Stimulated activated CD8-positive, alpha-beta memory T cell treated with anti-CD3 and anti-CD28 coated beads, Interleukin-15, amount 100 ng/mL, for 24 hours (primary cell): ENCODE measurements around the gene RNF213.

Experiments
- DNase-seq: peaks from one replicate; pipeline ENCODE4 v3.0.0-alpha.2; 2020; ENCODE audit warnings: low read depth

RNF213 gene

DNA sequence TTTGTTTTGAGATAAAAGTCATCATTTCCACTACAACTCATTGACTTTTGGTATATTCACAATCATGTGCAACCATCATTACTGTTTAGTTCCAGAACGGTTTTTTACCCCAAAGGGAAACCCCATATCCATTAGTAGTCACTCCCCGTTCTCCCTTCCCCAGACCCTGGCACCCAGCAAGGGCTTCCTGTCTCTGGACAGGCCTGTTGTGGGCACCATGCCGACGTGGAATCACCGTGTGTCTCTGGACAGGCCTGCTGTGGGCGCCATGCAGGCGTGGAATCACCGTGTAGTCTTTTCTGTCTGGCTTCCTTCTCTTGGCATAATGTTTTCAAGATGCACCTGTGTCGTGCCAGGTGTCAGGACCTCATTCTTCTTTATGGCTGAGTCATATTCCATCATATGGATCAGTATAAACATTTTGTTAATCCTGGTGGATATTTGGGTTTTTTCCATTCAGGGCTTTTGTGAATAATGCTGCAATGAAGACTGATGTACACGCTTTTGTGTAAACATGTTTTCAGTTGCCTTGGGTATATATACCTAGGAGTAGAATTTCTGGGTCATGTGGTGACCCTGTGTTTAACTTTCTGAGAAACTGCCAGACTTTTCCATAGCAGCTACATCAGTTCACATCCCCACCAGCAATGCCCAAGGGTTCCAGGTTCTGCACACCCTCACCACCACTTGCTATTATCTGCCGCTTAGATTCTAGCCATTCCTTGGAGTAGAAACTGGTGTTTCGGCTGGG is 173.4 kb downstream of the RNF213 start:
- DNase-seq = no peak

DNA sequence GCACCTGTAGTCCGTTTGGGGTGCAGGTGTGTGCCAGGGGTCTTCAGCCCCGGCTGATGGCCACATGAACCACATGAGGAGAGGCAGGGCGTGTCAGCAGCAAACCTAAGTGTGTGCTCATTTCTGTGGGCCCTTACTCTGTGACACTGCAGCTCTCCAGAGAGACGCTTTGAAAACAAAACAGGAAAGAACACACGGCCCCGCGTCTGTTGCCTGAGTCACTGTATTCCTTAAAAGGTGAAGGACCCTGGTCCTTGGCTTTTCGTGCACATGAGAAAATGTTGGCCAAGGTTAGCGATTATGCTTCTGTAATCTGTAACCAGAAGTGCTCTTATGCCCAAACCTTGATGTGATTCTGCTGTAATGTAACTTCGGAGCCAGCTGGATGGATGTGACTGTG is 176.9 kb downstream of the RNF213 start:
- no peak for DNase-seq

DNA sequence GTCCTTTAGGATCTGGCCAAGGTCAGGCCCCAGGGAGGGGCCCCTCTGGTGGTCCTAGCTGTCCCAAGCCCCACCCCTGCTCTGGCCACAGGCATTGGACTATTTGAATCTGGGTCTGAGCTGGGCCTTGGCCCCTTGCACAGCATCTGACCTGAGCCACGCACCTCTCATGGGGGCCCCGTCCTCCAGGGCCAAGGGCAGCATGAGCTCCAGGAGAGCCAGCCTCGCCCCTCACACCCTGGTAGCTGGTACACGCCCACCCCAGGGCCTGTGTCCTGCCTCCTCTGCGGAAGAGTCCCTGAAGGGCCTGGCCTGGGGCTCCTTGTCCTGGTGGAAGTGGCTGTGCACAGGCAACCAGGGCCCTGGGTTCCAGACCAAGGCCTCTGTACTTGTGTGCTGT is 178.2 kb downstream of the RNF213 start:
- no peak for DNase-seq

DNA sequence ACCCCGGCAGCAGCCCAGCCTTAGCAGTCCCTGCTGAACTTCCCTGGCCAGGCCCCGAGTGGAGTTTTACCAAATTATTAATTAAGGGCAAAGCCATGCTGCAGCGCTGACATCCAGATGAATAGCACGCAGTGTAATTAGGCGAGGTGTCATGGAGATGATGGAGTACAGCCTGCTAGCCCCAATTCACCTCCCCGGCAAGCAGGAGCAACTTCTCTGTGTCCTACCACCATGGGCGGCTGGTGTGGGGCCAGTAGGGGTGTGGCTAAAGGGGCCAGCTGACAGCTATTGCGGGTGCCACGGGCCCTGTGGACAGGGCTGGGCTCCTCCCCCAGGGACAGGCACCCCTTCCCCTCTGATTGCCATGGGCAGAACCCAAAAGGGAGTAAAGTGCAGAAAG is 178.8 kb downstream of the RNF213 start:
- no peak for DNase-seq

DNA sequence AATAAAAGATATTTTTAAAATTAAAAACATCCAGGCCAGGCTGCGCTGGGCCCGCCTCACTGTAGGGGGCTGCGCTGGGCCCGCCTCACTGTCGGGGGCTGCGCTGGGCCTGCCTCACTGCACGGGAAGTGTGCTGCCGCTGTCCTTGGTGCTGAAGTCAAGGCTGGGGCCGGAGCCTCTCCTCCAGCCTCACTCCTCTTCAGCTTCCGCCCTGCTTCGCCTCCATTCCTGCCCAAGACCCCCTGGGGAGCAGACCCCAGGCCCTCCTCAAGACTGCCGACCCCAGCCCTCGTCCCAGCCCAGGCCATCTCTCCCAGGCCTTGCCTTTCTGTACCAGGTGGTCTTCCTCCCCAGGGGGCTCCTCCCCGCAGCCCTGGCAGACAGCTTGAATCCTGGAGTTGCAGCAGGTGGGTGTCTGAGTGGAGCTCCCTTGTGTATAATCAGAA is 180.5 kb downstream of the RNF213 start:
- DNase-seq = no peak

DNA sequence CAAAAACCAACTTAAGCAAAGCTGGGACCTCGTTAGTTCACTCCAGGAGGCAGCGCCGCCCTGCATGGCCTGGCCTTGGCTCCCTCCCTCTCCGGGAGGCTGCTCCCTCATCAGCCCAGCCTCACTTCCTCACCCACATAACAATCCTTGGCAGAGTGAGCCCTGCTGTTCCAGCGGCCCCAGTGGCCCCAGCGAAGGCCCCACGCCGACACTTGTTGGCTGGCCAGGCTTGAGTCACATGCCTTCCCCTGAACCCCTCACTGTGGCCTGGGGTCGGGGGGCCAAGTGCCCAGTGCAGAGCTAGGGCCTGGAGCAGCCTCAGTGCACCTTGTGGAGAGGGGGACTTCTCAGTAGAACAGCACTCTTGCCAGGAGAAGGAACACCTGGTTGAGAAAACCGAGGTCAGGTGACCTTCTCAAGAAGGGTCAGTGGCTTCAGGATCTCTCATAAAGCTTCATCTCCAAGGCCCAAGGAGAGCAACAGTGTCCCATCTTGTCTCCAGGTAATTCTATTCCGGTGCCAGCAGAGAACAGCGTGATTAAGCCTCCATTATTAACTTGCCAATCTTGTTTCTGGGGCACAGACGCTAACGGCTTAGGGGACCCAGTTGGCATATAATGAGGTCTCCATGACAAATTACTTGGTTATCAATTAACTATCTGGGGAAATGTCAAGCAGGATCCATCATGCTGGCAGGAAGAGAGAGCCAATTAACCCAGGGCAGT is 181.1 kb downstream of the RNF213 start:
- no peak for DNase-seq

DNA sequence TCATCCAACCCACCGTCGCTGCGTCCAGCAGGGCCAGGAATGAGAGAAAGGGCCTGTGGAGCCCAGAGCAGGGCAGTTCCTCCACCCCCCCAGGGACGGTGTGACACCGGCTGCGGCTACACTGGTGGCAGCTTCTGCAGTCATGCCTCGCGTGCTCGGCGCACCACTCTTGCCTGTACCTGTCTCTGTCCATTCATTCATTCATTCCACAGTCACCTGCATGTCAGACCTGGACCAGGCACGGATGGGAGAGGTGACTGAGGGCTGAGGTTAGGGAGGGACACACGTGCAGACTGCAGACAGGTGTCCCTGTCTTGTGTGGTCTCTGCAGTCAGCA is 181.6 kb downstream of the RNF213 start:
- DNase-seq = no peak

DNA sequence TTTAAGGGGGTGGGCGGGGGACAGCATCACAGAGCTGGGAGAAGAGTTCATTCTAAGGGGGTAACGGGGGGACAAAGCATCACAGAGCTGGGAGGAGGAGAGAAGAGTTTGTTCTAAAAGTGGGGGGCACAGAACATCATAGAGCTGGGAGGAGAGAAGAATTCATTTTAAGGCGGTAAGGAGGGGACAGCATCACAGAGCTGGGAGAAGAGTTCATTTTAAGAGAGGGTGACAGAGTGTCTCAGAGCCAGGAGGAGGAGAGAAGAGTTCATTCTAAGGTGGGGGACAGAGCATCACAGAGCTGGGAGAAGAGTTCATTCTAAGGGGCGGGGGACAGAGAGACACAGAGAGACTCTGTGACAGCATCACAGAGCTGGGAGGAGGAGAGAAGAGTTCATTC is 182.1 kb downstream of the RNF213 start:
- DNase-seq = no peak

DNA sequence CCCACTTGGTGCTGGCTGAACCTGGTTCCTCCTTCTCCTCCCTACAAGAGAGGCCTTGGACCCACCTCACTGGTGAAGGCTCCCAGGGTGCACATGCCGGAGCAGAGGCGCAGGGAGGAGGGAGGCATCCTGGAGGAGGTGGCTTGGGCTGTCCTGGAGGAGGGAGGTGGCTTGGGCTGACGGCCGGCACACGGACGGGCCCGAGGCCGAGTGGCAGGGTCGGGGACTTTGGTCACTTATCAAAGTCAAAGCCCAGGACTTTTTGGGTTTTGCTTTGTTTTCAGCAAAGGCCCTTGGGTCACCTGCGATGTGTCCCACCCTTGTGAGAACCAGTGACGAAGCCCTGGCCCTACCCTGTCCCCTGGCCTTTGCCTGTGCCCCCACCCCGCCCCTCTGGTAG is 182.8 kb downstream of the RNF213 start:
- DNase-seq = no peak

DNA sequence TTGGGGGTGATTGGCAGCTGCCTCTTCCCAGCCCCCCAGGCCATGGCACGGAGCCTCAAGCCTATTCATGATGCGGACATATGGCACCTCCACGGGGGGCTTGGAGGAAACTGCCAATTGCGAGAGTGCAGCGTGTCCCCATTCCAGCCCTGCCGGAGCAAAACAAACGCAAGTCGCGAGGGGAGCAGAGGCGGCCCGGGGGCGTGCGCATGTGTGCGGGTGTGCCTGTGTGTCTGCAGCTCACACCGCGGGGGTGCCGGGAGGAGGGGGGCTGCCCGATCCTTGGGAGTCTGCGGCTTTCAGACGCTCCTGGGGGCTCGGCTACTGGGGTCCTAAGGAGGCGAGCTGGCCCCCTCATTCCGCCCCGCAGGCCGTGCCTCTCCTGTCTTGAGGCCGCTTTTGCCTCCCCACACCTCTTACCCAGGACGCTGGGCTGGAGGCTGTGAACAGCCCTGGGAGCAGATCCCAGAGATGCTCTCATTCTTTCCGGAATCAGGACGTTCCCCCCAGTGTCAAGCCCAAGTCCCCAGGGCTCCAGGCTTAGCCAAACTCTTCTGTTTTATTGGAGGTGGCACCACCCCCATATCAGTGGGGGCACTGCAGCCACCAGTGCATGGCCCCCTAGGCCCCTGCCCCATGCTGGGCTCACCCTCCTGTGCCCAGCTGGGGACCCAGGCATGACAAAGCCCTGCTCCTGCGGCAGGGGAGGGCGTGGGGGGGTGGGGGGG is 183.4 kb downstream of the RNF213 start:
- no peak for DNase-seq

DNA sequence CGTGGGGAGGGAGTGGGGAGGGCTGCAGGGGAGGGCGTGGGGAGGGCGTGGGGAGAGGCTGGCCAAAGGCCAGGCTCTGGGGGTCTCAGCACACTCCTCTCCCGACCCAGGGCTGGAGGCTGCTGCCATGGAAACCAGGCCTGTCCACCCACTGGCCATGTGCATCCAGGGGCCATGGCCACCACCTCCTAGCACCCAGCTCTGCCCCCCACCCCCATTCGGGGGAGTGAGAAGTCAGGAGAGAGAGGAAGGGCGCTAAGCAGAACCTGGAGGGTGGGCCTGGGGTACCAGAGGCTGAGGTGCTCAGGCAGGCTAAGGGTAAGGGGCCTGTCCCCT is 184.0 kb downstream of the RNF213 start:
- DNase-seq = no peak

DNA sequence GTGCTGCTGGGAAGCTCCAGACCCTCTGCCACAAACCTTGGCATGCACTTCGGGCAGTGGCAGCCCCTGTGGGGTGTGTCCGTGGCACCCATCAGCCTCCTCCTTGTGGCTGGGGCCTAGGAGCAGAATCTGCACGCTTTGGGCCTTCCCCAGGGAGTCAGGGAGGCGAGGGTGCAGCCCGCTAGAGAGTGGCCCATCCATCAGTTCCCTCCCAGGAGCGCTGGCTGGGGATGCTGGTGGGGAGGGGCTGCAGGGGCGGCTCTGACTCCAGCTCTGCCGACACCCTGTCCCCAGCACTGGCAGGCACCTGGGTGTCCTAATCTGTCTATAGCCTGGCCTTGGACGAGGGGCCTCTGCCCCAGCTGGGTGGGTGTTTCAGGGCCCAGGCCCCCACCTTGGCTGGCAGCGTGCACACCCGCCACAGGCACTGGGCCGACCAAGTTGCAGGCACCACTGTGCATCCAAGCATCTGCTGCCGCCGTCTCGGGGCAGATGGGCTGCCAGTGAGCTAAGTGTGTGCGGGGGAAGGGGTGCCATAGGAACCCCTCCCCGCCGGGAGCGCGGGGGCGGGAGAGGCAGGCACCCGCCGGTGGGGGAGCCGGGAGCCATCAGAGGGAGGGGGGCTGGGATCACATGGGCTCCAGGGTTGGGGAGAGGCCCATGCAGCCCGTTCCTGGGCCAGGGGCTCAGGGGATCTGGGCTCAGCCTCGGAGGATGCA is 184.5 kb downstream of the RNF213 start:
- no peak for DNase-seq

DNA sequence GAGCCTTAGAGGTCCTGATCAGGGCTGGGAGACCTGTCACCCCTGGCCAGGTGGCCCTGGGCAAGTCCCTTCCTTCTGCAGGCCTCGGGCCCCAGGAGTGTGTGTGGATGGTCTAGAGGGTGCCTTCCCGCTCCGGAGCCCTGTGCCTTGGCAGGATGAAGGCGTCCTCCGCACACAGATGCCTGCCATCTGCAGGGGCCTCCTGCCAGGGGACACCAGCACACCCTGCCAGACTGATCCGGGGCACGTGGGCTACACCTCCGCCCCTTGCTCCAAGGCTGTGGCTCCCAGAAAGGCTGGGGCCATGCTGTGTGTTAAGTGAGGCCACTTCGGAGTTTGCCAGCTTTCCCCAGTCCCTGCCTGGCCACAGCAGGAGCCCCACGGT is 185.1 kb downstream of the RNF213 start:
- DNase-seq = no peak

DNA sequence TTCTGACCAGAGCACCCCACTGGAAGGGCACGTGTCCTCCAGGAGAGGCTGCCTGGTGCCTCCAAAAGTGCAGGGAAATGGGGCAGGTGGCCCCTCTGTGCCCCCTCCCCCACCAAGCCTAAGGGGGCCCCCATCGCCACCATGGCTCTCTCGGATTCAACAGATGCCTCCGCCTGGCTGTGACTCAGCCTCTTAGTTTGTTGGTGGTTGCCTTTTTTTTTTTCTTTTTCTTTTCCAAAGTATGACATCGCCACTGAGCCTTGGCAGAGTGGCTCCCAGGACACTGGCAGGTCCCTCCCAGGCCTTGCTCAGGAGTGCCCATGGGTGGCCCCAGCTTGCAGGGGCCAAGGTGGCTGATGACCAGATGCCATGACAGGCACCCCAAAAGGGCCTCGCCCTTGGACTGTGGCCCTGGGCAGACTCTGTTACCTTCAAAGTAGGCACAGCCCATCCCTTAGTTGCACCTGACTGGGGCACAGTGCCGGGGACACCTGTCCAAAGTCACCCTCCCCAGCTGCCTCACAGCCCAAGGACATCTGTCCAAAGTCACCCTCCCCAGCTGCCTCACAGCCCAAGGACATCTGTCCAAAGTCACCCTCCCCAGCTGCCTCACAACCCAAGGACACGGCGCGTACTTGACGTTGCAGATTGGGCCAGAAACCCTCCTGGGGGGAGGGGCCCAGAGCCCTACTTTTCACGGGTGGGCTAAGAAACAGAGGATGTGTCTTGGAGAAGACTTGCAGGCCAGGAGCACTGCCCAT is 186.2 kb downstream of the RNF213 start:
- DNase-seq = no peak

DNA sequence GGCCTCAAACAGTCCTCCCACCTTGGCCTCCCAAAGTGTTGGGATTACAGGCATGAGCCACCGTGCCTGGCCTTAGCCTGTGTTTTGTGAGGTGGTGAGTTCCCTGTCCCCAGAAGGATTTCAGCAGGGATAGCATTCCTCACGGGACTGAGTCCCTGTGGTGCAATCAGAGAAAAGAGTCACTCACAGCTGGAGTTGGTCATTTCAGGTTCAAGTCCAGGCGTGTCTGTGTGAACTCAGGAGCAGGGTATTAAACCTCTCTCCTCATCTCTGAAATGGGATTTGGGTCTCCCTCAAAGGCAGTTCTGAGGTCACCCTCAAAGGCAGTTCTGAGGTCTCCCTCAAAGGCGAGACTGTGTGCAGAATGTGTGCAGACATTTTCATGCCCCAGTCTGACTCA is 187.1 kb downstream of the RNF213 start:
- DNase-seq = no peak
